ENCODE measurements around the gene THRAP3. TPM values are rescaled to one million over a fixed set of nuclear protein-coding genes. Genes with fewer than 3 reads are reported as not detected.

The THRAP3 gene
- total and polyA plus RNA-seq, 2 experiments from 2014 or later: 127 to 161 TPM

- no peak for ATAC-seq
- Mint-ChIP-seq H3K4me3 (no peak overlapping the region), H3K4me1 (peaks cover 13% of the 10 kb centered on the region), H3K27me3 (ENCODE audit: insufficient read depth, low read depth, poor library complexity) (peaks cover 2% of the 10 kb centered on the region), H3K27ac (no peak overlapping the region), H3K9me3 (no peaks in the 10 kb centered on the region), H3K36me3 (ENCODE audit: low read depth) (no peaks in the 10 kb centered on the region)
- H3K4me1 ChIP-seq (ENCODE audit: insufficient read depth): no peaks in the 10 kb centered on the region
- H4K20me1 ChIP-seq (replicated peaks; ENCODE audit: insufficient read depth): no peaks in the 10 kb centered on the region
- no peak overlapping the region for H3K27ac ChIP-seq (ENCODE audit: low read depth)
- no peaks in the 10 kb centered on the region for H3K79me2 ChIP-seq (replicated peaks; ENCODE audit: insufficient read depth)
- H3K4me2 ChIP-seq: no peak overlapping the region
- DNase-seq (ENCODE audit: low spot score): no peak
- H3K9me2 ChIP-seq (ENCODE audit: insufficient read depth): no peaks in the 10 kb centered on the region
- H3K27me3 ChIP-seq (ENCODE audit: insufficient read depth): no peaks in the 10 kb centered on the region
- no peak overlapping the region for H3K4me3 ChIP-seq
- TF ChIP-seq ZNF114 (CRISPR knock-in tag; IDR thresholded peaks at IDR 0.05): no peak
- no peak for TF ChIP-seq CREB1 (CRISPR knock-in tag; IDR thresholded peaks at IDR 0.05; ENCODE audit: low read depth)
- no peak for TF ChIP-seq ZNF462 (CRISPR knock-in tag; IDR thresholded peaks at IDR 0.05)
- TF ChIP-seq NANOG (IDR thresholded peaks at IDR 0.05; ENCODE audit: borderline replicate concordance): no peak
- no peak for TF ChIP-seq POLR2AphosphoS5 (IDR thresholded peaks at IDR 0.05; ENCODE audit: low read depth)
- no peak for TF ChIP-seq EZH2 (IDR thresholded peaks at IDR 0.05; ENCODE audit: low read depth, unreplicated experiment)
- TF ChIP-seq REST (IDR thresholded peaks at IDR 0.05; ENCODE audit: unreplicated experiment): no peak
- no peak for TF ChIP-seq STAT1 (IDR thresholded peaks at IDR 0.05; ENCODE audit: unreplicated experiment)
- TF ChIP-seq JUNB (IDR thresholded peaks at IDR 0.05; ENCODE audit: unreplicated experiment): no peak
- no peak for TF ChIP-seq EZH2phosphoT487 (IDR thresholded peaks at IDR 0.05; ENCODE audit: unreplicated experiment)
- no peak for TF ChIP-seq ETS1 (IDR thresholded peaks at IDR 0.05)
- TF ChIP-seq ZNF331 (CRISPR knock-in tag; IDR thresholded peaks at IDR 0.05; ENCODE audit: low read depth): no peak
- TF ChIP-seq CTCF (conservative IDR thresholded peaks at IDR 0.05; ENCODE audit: low read depth in 2 of 2): no peak
- H3K36me3 ChIP-seq (ENCODE audit: insufficient read depth): no peaks in the 10 kb centered on the region
- no peak overlapping the region for H2AFZ ChIP-seq
- H3F3A ChIP-seq (replicated peaks; ENCODE audit: low read depth): no peaks in the 10 kb centered on the region
These were observed 17.9 kb upstream of the THRAP3 start for GRCh38 chr1:36206323-36206858.
